Measurements from ENCODE around the gene PLA2G7.

GRCh38 chr6:46776070-46776712 lies 41.0 kb upstream of the PLA2G7 start:
- TF ChIP-seq CTCF (IDR thresholded peaks at IDR 0.05), result no peak
- TF ChIP-seq POLR2A (IDR thresholded peaks at IDR 0.05), result no peak
